GM11168 (cell line): Measurements from ENCODE around the gene AJAP1.

Source experiments
- in situ Hi-C: fragments of 300-500 bp; cut with MboI; formaldehyde crosslinking; loops from one replicate; pipeline ENCODE4 v1.12.0; 2022; ENCODE audit warnings: low sequenced_read_pairs; ENCODE audit not compliant: unreplicated experiment

Gene AJAP1

GRCh38 chr1:4724001-4724400 lies 69.6 kb downstream of the AJAP1 start:
- in situ Hi-C loops: no loop called here

GRCh38 chr1:4724695-4725250 lies 70.4 kb downstream of the AJAP1 start:
- in situ Hi-C loops: no loop called here

GRCh38 chr1:4725416-4725815 lies 71.0 kb downstream of the AJAP1 start:
- in situ Hi-C loops: no loop called here

GRCh38 chr1:4726620-4727341 lies 72.4 kb downstream of the AJAP1 start:
- in situ Hi-C loops: no loop called here

DNA sequence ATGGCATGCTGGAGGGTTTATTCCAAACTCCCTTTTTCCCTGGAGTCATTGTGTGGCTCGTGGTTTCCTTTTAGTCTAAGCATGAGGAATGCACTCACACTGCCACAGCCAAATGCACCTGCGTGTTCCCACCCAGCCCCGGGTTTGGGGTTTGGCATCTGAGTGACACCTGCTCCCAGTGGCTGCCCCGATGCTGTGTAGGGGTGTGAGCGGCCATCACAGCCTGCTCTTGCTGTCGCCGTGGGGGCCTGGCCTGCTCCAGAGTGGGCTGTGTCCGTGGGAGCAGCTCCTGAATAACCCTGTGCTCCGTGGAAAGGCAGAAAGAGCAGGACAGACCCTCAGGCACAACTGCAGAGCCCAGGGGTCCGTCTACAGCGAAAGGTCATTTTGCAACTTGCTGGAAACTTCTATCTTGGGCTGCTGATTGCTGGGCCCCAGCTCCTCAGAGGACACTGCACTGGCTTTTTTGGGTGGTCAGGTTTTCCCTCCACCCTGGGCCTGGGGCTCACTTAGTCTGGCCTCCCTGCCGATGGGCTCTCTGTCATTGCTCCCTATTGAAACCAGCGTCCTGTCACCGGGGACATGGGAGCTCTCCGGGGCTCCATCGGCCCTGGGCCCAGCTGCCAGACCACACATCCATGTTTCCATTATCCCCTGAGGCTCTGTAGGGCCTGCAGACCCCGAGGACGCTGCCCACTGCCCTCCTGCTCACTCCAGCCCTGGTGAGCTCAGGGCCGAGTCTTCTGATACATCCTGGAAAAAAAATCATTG lies 74.1 kb downstream of the AJAP1 start:
- in situ Hi-C loops: no loop called here

DNA sequence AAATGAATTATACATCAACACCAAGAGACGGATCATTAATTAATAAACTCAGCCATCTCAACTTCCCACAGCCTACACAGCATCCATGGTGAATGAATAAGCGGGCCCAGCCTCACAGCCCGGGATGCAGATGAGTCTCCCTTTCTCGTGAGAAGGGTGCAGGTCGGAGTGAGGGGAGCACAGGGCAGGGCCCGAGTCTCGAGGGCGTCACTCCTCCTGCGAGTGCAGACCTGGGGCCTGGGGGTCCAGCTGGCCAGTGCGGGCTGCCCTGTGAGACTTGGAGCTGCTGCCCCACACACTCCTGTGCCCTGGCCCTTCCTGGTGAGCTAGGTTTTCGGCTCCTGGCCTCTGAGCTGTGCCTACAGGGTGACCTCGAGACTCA lies 74.7 kb downstream of the AJAP1 start:
- in situ Hi-C loops: no loop called here

GRCh38 chr1:4730078-4730477 lies 75.7 kb downstream of the AJAP1 start:
- in situ Hi-C loops: no loop called here

GRCh38 chr1:4733446-4734177 lies 79.2 kb downstream of the AJAP1 start:
- in situ Hi-C loops: no loop called here

GRCh38 chr1:4734219-4734618 lies 79.8 kb downstream of the AJAP1 start:
- in situ Hi-C loops: no loop called here

- in situ Hi-C loops: no loop called here
These were observed 80.4 kb downstream of the AJAP1 start for GRCh38 chr1:4734791-4735190.

GRCh38 chr1:4736254-4736653 lies 81.8 kb downstream of the AJAP1 start:
- in situ Hi-C loops: no loop called here

DNA sequence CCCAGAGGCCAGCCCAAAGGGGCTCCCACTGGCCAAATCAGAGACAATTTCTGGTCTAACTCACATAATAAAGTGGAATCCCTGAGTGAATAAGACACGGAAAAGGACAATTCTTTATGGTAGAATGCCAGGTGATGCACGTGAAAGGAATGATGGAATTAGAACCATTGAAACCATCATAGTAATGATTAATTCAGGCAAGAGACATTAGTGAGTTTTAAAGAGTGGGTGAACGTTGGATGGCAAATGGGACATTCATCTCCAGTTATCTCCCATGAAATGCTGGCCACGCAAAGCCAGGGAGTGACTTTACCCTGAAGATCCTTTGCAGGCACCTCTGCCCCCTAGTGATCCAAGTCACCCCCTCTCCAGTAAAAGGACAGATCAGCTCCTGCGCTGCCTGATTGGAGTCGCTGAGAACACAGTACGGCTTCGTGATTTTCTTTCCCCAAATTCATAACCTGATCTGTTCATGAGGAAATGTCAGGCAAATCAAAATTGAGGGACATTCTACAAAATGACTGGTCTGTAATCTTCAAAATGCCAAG lies 87.5 kb downstream of the AJAP1 start:
- in situ Hi-C loops: no loop called here

- in situ Hi-C loops: no loop called here
These were observed 89.8 kb downstream of the AJAP1 start for GRCh38 chr1:4743978-4744750.

- in situ Hi-C loops: no loop called here
These were observed 91.2 kb downstream of the AJAP1 start for GRCh38 chr1:4745560-4745959.

DNA sequence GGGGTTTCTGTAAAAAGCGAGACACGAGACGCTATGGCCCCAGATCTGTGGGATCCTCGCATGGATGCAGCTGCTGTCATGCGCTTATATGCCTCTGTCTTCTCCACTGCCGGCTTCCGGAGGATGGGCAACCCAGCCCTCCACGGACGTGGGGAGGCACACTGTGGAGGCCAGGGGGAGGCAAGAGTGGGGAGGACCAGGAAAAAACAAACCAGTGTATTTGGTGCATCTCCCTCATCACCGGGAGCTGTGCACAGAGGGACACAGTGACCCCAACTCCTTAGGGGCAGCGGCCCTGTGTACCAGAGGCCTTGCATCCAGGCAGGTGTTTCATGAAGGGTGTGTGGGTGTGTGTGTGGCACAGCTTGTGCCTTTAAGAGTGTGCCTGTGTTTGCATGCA lies 95.0 kb downstream of the AJAP1 start:
- in situ Hi-C loops: no loop called here

- in situ Hi-C loops: no loop called here
These were observed 95.8 kb downstream of the AJAP1 start for GRCh38 chr1:4750177-4750576.

DNA sequence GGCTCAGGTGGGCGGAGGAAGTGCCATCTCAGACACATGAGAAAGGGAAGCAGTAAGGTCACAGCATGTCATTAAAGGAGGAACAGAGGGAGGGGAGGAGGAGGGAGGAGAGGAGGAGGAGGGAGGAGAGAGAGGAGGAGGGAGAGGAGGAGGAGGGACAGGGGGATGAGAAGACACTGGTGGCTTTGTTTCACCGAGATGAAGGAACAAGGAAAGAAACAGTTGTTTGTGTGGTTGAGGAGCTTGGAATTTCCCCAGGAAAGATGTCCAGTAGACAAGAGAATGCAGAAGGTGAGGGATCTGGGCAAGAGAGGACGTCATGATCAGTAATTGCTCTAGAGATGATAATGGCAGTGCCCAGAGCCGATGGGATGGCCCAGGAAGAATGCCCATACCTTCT lies 97.7 kb downstream of the AJAP1 start:
- in situ Hi-C loops: no loop called here

- in situ Hi-C loops: no loop called here
These were observed 100.4 kb downstream of the AJAP1 start for GRCh38 chr1:4754816-4755215.

GRCh38 chr1:4755301-4755845 lies 101.0 kb downstream of the AJAP1 start:
- in situ Hi-C loops: no loop called here
